ENCODE results near the gene ABCC4. TPM values are rescaled to one million over a fixed set of nuclear protein-coding genes. Genes with fewer than 3 reads are reported as not detected.

The ABCC4 gene
- total RNA-seq, 1 donor from 2014 or later = 4.9 TPM

- Histone ChIP-seq H3K4me3 (no peak overlapping the region), H3K27ac (replicated peaks) (no peak overlapping the region), H3K36me3 (peaks cover 27% of the 10 kb centered on the region), H3K4me1 (no peaks in the 10 kb centered on the region), H3K9me3 (replicated peaks) (no peaks in the 10 kb centered on the region), H3K27me3 (ENCODE audit: low read depth) (no peaks in the 10 kb centered on the region)
- no peak for TF ChIP-seq CTCF (IDR thresholded peaks at IDR 0.05; ENCODE audit: borderline replicate concordance)
- intact Hi-C loops (cut with micrococcal nuclease) = no loop called here
- DNase-seq = no peak
These were observed 256.6 kb downstream of the ABCC4 start for GRCh38 chr13:95044452-95045205.

DNA sequence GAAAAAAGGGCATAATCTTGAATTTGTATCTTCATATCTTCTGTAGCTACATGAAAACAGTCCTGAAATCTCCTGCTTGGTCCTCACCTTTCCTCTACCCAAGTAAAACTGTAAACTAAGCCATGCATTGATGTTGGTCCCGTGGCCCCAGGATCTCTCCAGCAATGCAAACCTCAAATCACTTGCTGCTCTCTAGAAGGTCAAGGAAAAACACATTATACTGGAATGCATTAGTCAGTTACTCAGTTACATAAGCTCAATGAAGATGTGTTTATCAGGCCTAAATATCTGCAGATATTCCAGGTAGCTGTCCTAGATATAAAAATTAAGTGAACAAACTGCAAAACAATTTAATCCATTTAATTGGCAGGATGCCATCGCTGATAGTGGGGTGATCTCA is 261.8 kb downstream of the ABCC4 start:
- peaks cover 27% of the 10 kb centered on the region for H3K36me3 ChIP-seq
- H3K4me1 ChIP-seq = no peaks in the 10 kb centered on the region
- TF ChIP-seq CTCF (IDR thresholded peaks at IDR 0.05; ENCODE audit: borderline replicate concordance) = no peak
- no peak overlapping the region for H3K27ac ChIP-seq (replicated peaks)
- intact Hi-C loops (cut with micrococcal nuclease) = no loop called here
- no peak overlapping the region for H3K4me3 ChIP-seq
- DNase-seq = no peak
- no peaks in the 10 kb centered on the region for H3K27me3 ChIP-seq (ENCODE audit: low read depth)
- no peaks in the 10 kb centered on the region for H3K9me3 ChIP-seq (replicated peaks)

DNA sequence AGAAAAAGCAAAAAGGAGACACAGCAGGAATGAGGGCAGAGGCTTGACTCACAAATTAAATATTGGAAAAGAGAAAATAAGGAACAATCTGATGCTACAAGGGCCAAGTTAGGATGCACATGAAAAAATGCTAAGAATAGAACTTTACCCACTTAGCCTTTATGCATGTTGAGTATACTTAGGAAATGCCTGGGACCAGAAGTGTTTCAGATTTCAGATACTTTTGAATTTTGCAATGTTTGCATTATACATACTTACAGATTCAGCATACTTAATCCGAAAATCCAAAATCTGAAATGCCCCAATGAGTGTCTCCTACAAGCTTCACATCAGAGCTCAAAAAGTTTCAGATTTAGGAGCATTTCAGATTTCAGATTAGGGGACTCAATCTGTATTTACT is 262.3 kb downstream of the ABCC4 start:
- Histone ChIP-seq H3K4me1 (no peaks in the 10 kb centered on the region), H3K27ac (replicated peaks) (no peak overlapping the region), H3K36me3 (peaks cover 27% of the 10 kb centered on the region), H3K4me3 (no peak overlapping the region), H3K9me3 (replicated peaks) (no peaks in the 10 kb centered on the region), H3K27me3 (ENCODE audit: low read depth) (no peaks in the 10 kb centered on the region)
- DNase-seq = no peak
- intact Hi-C loops (cut with micrococcal nuclease) = no loop called here
- no peak for TF ChIP-seq CTCF (IDR thresholded peaks at IDR 0.05; ENCODE audit: borderline replicate concordance)

DNA sequence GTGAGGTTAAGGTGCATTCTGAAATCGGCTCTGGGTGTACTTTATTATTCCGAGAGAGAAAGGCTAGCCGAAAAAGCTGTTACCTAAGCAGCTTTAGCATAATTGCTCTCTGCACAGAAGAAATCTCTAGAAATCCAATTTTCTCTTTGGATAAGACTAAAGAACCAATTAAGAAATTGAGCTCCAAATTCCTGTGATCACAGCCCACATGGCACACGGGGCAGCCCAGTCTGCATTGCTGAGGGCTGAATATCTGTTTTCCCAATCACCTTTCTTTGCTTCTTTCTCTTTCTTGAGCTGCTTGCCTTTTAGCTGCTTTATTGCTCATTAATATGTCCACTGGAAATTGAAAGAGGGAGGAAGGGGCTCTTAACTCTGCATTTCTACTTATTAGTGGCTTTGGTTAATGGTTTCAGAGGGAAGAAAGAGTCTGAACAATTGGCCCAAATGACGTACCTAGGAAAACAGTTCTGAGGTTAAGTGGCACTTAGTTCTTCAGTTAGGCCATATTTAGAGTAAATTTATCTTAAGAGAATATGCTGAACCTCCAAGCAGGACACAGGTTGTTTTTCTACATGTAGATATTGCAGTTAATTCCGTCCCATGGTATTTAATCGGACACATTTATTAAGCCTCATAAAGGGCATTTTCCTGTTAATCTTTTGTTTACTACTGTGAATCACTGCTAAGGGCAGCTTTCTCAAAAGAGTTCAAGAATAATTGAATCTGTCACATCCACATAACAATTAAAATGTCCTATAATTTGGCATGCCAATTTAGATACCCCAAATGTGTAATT is 265.7 kb downstream of the ABCC4 start:
- peaks cover 2% of the 10 kb centered on the region for H3K36me3 ChIP-seq

GRCh38 chr13:95033890-95034289 is 267.4 kb downstream of the ABCC4 start:
- no peak for TF ChIP-seq CTCF (IDR thresholded peaks at IDR 0.05; ENCODE audit: borderline replicate concordance)
- H3K9me3 ChIP-seq (replicated peaks) = no peaks in the 10 kb centered on the region
- intact Hi-C loops (cut with micrococcal nuclease) = no loop called here
- no peaks in the 10 kb centered on the region for H3K36me3 ChIP-seq
- H3K4me3 ChIP-seq = no peak overlapping the region
- H3K27ac ChIP-seq (replicated peaks) = no peak overlapping the region
- no peaks in the 10 kb centered on the region for H3K4me1 ChIP-seq
- DNase-seq = no peak
- H3K27me3 ChIP-seq (ENCODE audit: low read depth) = no peaks in the 10 kb centered on the region

More for the DNA sequence above, 265.7 kb downstream of the ABCC4 start:
- H3K27ac ChIP-seq (replicated peaks) = no peak overlapping the region
- H3K9me3 ChIP-seq (replicated peaks) = no peaks in the 10 kb centered on the region
- no peaks in the 10 kb centered on the region for H3K27me3 ChIP-seq (ENCODE audit: low read depth)
- no peaks in the 10 kb centered on the region for H3K4me1 ChIP-seq
- no peak for TF ChIP-seq CTCF (IDR thresholded peaks at IDR 0.05; ENCODE audit: borderline replicate concordance)
- H3K4me3 ChIP-seq = no peak overlapping the region
- no peak for DNase-seq
- intact Hi-C loops (cut with micrococcal nuclease) = no loop called here
